Measurements from ENCODE around the gene LYPD3.

LYPD3 gene

DNA sequence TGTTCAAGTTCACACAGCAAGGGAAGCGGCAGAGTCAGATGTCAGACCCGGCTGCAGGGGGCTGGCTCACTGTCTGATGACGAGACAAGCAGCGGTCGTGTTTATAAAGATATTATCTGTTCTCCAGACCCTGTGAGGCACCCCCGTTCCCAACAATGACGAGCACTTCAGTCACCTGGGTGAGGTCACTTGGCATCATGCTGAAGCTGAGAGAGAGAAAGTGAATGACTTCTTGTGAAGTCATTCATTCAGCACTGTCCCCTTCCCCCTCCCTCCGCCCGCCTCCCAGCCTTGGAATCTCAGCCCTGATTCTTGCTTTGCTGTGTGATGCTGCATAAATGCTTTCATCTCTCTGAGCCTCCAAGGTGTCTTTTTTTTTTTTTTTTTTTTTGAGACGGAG, 4.9 kb upstream of the LYPD3 start:
- Histone ChIP-seq H3K27ac (ENCODE audit: low read length) (no peak overlapping the region), H3K4me1 (ENCODE audit: control insufficient read depth in 1 of 2, insufficient read depth in 2 of 2, low read length in 2 of 2) (no peaks in the 10 kb centered on the region), H3K4me3 (ENCODE audit: low read depth in 1 of 2, low read length in 2 of 2) (no peak overlapping the region), H3K36me3 (ENCODE audit: control insufficient read depth in 1 of 2, insufficient read depth in 2 of 2, low read length in 2 of 2) (no peaks in the 10 kb centered on the region), H3K27me3 (ENCODE audit: low read depth, low read length) (no peaks in the 10 kb centered on the region), H3K9me3 (ENCODE audit: control insufficient read depth in 1 of 2, low read length in 2 of 2) (no peaks in the 10 kb centered on the region)

DNA sequence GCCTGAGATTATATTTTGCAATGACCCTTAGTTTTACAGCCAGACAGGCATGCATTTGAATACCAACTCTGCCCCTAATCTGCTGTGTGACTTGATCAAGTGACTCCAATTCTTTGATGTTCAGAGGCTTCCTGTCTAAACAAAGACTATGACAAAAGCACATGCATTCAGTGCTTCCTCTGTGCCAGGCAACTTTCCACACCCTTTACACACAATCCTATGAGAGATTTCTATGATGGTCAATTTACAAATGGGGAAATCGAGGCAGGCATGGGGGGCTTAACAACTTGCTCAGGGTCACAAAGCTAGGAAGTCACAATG, 3.7 kb upstream of the LYPD3 start:
- H3K9me3 ChIP-seq (ENCODE audit: control insufficient read depth in 1 of 2, low read length in 2 of 2) = no peaks in the 10 kb centered on the region
- no peaks in the 10 kb centered on the region for H3K27me3 ChIP-seq (ENCODE audit: low read depth, low read length)
- H3K27ac ChIP-seq (ENCODE audit: low read length) = no peak overlapping the region
- no peak overlapping the region for H3K4me3 ChIP-seq (ENCODE audit: low read depth in 1 of 2, low read length in 2 of 2)
- peaks cover 0 to 6% of the 10 kb centered on the region in 2 donors for H3K4me1 ChIP-seq (ENCODE audit: control insufficient read depth in 1 of 2, insufficient read depth in 2 of 2, low read length in 2 of 2)
- H3K36me3 ChIP-seq (ENCODE audit: control insufficient read depth in 1 of 2, insufficient read depth in 2 of 2, low read length in 2 of 2) = no peaks in the 10 kb centered on the region

DNA sequence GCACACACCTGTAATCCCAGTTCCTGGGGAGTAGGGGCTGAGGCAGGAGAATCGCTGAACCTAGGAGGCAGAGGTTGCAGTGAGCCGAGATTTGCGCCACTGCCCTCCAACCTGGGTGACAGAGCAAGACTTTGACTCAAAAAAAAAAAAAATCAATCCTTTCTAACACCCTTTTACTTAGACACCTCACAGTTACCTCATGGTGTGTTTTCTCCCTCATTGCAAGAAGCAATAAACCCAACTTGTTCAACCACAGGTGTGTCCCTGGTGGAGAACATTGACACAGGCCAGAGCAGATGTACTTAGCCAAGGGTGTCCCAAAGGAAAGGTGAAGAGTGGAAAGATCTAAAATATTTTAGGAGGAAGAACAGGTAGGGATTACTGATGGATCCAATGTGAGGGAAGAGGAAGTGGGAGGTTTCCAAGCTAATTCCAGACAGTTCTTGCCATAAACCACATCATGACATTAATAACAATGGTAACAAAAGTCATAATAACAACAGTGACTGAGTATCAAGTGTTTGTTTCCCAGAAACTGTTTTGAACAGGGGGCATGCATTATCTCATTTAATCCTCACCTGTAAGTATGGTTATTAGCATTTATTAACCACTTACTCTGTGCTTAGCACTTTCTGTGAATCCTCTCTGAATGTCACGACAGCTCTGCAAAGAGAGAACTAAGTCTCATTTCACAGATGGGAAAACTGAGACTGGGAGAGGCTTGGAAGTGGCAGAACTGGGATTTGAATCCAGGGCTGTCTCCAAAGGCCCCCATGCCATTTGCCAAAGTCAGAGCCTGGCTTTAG, 3.1 kb upstream of the LYPD3 start:
- Histone ChIP-seq H3K36me3 (ENCODE audit: control insufficient read depth in 1 of 2, insufficient read depth in 2 of 2, low read length in 2 of 2) (no peaks in the 10 kb centered on the region), H3K9me3 (ENCODE audit: control insufficient read depth in 1 of 2, low read length in 2 of 2) (no peaks in the 10 kb centered on the region), H3K4me1 (ENCODE audit: control insufficient read depth in 1 of 2, insufficient read depth in 2 of 2, low read length in 2 of 2) (peaks cover 0 to 6% of the 10 kb centered on the region in 2 donors), H3K27ac (ENCODE audit: low read length) (no peak overlapping the region), H3K27me3 (ENCODE audit: low read depth, low read length) (no peaks in the 10 kb centered on the region), H3K4me3 (ENCODE audit: low read depth in 1 of 2, low read length in 2 of 2) (no peak overlapping the region)

DNA sequence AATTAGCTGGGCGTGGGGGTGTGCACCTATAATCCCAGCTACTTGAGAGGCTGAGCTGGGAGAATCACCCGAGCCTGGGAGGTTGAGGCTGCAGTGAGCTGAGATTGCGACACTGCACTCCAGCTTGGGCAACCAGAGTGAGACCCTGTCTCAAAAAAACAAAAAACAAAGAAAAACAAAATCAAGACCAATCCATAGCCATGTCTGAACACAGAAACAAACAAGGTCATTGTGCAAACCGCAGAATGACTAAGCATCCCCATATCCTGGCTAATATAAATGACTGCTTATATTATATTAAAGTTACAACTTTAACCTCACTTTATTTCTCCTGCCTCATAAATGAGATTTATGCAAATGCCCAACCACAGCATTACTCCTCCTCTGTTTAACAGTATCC, 2.3 kb upstream of the LYPD3 start:
- Histone ChIP-seq H3K4me1 (ENCODE audit: control insufficient read depth in 1 of 2, insufficient read depth in 2 of 2, low read length in 2 of 2) (peaks cover 3 to 6% of the 10 kb centered on the region in 2 donors), H3K9me3 (ENCODE audit: control insufficient read depth in 1 of 2, low read length in 2 of 2) (no peaks in the 10 kb centered on the region), H3K27ac (ENCODE audit: low read length) (no peak overlapping the region), H3K36me3 (ENCODE audit: control insufficient read depth in 1 of 2, insufficient read depth in 2 of 2, low read length in 2 of 2) (no peaks in the 10 kb centered on the region), H3K27me3 (ENCODE audit: low read depth, low read length) (no peaks in the 10 kb centered on the region), H3K4me3 (ENCODE audit: low read depth in 1 of 2, low read length in 2 of 2) (no peak overlapping the region)

DNA sequence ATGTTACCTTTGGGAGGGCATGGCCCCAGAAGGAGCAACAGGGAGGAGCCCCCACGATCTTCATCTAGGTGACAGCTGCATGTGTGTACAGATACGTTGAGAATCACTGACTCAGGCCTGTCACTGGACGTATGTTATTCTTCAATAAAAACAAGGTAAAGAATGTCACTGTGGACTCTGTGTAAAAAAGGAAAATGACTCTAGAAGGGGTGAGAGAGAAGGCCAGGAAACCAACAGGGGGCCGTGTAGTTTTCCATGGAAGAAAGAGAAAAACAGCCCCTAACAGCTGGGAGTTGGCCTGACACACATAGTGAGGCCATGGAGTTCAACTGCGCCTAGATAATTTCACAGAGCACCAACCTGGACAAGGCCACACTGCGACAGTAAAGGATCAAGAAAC, 1.9 kb upstream of the LYPD3 start:
- no peaks in the 10 kb centered on the region for H3K9me3 ChIP-seq (ENCODE audit: control insufficient read depth in 1 of 2, low read length in 2 of 2)
- no peaks in the 10 kb centered on the region for H3K36me3 ChIP-seq (ENCODE audit: control insufficient read depth in 1 of 2, insufficient read depth in 2 of 2, low read length in 2 of 2)
- H3K4me1 ChIP-seq (ENCODE audit: control insufficient read depth in 1 of 2, insufficient read depth in 2 of 2, low read length in 2 of 2) = peaks cover 3 to 6% of the 10 kb centered on the region in 2 donors
- no peaks in the 10 kb centered on the region for H3K27me3 ChIP-seq (ENCODE audit: low read depth, low read length)
- no peak overlapping the region for H3K4me3 ChIP-seq (ENCODE audit: low read depth in 1 of 2, low read length in 2 of 2)
- no peak overlapping the region for H3K27ac ChIP-seq (ENCODE audit: low read length)

DNA sequence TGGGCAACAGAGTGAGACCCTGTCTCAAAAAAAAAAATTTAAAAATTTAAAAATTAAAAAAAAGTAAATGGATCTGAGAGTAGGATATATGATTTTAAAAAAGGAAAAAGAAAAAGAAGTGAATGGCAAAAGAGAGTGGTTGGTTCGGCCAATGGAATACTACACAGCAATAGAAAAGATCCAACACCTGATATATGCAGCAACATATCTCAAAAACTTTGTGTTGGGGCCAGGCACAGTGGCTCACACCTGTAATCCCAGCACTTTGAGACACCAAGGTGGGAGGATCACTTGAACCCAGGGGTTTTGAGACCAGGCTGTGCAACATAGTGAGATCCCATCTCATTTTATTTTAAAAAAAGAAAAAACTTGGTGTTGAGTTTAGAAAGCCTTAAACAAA, 1.4 kb upstream of the LYPD3 start:
- Histone ChIP-seq H3K4me3 (ENCODE audit: low read depth in 1 of 2, low read length in 2 of 2) (no peak overlapping the region), H3K36me3 (ENCODE audit: control insufficient read depth in 1 of 2, insufficient read depth in 2 of 2, low read length in 2 of 2) (no peaks in the 10 kb centered on the region), H3K4me1 (ENCODE audit: control insufficient read depth in 1 of 2, insufficient read depth in 2 of 2, low read length in 2 of 2) (peaks cover 3 to 6% of the 10 kb centered on the region in 2 donors), H3K27ac (ENCODE audit: low read length) (no peak overlapping the region), H3K27me3 (ENCODE audit: low read depth, low read length) (no peaks in the 10 kb centered on the region), H3K9me3 (ENCODE audit: control insufficient read depth in 1 of 2, low read length in 2 of 2) (no peaks in the 10 kb centered on the region)

DNA sequence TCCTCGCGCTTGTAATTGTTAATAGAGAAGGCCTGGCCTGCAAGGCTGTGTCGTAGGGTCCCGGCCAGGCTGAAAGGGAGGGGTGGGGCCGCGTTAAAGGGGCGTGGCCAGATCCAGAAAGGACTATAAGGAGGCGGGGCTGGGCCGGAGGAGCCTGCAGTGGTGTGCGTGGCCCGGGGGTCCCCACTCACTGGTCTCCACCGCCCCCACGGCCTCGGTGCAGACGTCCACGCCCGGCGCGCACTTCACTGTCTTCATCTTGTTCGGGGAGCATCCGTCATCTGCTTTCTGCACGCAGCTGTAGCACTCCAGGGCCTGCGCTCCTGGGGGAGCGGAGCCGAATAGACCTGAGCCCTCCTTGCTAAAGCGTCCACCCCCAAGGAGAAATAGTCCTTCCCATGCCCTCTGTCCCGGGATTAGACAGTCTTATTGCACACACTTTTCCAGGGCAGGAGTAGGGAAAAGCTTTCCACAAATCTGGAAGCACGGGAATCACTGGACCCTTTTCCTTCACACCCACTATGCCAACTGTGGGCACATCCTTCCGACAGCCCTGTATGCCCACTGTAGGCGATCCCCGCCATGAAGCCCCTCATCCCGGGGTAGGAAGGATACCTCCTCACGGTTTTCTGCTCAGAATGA, 1.2 kb downstream of the LYPD3 start:
- Histone ChIP-seq H3K27me3 (ENCODE audit: low read depth, low read length) (no peaks in the 10 kb centered on the region), H3K36me3 (ENCODE audit: control insufficient read depth in 1 of 2, insufficient read depth in 2 of 2, low read length in 2 of 2) (no peaks in the 10 kb centered on the region), H3K9me3 (ENCODE audit: control insufficient read depth in 1 of 2, low read length in 2 of 2) (no peaks in the 10 kb centered on the region), H3K4me3 (ENCODE audit: low read depth in 1 of 2, low read length in 2 of 2) (peak overlapping the region; percentile 73 to 86), H3K4me1 (ENCODE audit: control insufficient read depth in 1 of 2, insufficient read depth in 2 of 2, low read length in 2 of 2) (peaks cover 3 to 6% of the 10 kb centered on the region in 2 donors), H3K27ac (ENCODE audit: low read length) (peak overlapping the region; percentile 65)

DNA sequence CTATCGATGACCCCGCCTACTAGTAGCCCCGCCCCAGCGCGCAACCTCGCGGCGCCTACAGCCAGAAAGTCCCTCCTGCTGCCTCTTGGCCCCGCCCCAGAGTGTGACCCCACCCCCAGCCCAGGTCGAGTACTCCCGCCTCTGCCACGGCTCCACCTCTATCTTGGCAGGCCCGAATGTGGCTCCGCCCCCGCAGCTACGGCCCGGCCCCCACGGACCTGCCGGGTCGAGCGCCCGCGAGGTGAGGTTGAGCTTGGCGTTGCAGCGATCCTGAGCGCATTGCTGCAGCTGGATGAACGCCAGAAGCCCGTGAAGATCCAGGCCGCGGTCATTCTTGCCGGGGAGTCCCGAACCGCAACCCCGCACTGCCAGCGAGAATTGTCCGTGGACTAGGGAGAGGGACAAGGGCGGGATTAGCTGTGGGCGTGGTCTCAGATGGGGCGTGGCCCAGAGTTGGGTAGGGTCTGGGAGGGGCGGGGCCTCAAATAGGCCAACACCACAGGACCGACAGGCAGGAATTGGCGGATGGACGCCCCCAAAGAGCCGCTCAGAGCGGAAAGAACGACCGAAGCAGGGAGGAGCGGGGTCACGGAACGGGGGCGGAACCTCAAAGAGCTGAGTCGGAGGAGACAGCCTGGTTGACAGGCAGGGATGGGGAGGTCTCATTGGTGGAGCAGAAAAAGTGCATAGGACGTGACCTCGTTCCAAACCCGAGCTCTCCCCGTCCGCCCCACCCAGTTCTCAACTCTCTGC, 1.9 kb downstream of the LYPD3 start:
- Histone ChIP-seq H3K27me3 (ENCODE audit: low read depth, low read length) (no peaks in the 10 kb centered on the region), H3K4me1 (ENCODE audit: control insufficient read depth in 1 of 2, insufficient read depth in 2 of 2, low read length in 2 of 2) (peaks cover 3 to 6% of the 10 kb centered on the region in 2 donors), H3K9me3 (ENCODE audit: control insufficient read depth in 1 of 2, low read length in 2 of 2) (no peaks in the 10 kb centered on the region), H3K4me3 (ENCODE audit: low read depth in 1 of 2, low read length in 2 of 2) (peak overlapping the region; percentile 73 to 86), H3K27ac (ENCODE audit: low read length) (peak overlapping the region; percentile 65), H3K36me3 (ENCODE audit: control insufficient read depth in 1 of 2, insufficient read depth in 2 of 2, low read length in 2 of 2) (no peaks in the 10 kb centered on the region)

DNA sequence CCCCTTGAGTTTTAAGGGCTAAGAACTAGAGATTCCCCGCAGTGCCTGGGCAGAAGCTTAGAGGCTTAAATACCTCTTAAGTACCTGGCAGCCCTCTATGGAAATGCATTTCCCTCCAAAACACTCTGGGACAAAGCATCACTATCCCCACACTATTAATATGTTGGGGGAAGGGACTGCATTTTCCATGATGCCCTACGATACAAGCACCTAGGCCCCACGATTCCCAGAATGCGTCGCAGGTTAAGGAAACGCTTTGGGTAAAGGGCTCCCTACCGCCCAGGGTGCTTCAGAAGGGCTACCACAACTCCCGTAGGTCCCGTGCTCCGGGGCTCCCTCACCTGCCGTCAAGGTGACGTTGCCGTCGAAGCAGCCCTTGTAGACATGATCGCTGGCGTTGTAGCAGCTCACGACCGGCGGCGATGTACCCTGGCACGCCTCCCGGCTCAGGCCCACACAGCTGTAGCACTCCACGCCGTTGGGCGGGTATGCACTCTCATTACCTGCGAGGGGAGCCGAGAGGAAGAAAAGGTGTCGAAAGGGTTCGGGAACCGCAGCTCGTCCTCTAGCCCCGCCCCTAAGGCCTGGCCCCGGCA, 2.5 kb downstream of the LYPD3 start:
- Histone ChIP-seq H3K4me1 (ENCODE audit: control insufficient read depth in 1 of 2, insufficient read depth in 2 of 2, low read length in 2 of 2) (peaks cover 3 to 6% of the 10 kb centered on the region in 2 donors), H3K36me3 (ENCODE audit: control insufficient read depth in 1 of 2, insufficient read depth in 2 of 2, low read length in 2 of 2) (no peaks in the 10 kb centered on the region), H3K27me3 (ENCODE audit: low read depth, low read length) (no peaks in the 10 kb centered on the region), H3K27ac (ENCODE audit: low read length) (no peak overlapping the region), H3K4me3 (ENCODE audit: low read depth in 1 of 2, low read length in 2 of 2) (peak overlapping the region; percentile 73 to 86), H3K9me3 (ENCODE audit: control insufficient read depth in 1 of 2, low read length in 2 of 2) (no peaks in the 10 kb centered on the region)

DNA sequence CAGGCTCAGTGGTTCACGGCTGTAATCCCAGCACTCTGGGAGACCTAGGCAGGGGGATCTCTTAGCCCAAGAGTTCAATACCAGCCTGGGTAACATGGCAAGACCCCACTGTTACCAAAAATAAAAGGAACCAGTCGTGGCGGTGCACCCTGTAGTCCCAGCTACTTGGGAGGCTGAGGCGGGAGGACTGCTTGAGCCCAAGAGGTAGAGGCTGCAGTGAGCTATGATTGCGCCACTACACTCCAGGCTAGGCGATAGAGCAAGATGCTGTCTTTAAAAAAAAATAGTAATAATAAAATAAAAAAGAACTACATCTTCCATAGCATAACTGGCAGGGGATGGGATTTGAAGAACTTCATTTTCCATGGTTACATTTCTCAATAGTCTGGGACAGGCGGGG, 3.0 kb downstream of the LYPD3 start:
- Histone ChIP-seq H3K27me3 (ENCODE audit: low read depth, low read length) (no peaks in the 10 kb centered on the region), H3K9me3 (ENCODE audit: control insufficient read depth in 1 of 2, low read length in 2 of 2) (no peaks in the 10 kb centered on the region), H3K4me1 (ENCODE audit: control insufficient read depth in 1 of 2, insufficient read depth in 2 of 2, low read length in 2 of 2) (peaks cover 3 to 6% of the 10 kb centered on the region in 2 donors), H3K36me3 (ENCODE audit: control insufficient read depth in 1 of 2, insufficient read depth in 2 of 2, low read length in 2 of 2) (no peaks in the 10 kb centered on the region), H3K27ac (ENCODE audit: low read length) (no peak overlapping the region), H3K4me3 (ENCODE audit: low read depth in 1 of 2, low read length in 2 of 2) (peak overlapping the region in 1 of 2 donors; percentile 86)

DNA sequence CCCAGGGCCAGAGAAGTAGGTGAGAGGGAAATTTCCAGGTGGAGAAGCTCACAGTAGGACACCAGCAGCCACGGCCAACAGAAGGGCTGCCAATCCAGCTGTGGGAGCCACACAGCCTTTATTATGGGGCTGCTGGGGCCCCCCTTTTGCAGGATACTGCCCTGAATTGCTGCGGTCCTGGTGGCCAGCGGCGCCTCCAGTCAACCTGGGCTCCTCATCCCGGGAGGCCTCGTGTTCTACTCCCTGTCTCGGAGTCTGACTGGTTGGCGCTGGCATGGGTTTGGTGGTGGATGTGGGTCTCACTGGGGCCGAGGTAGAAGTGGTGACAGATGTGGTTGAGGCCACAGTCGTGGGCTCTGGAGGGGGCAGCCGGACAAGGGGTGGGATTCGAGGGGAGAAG, 4.1 kb downstream of the LYPD3 start:
- no peaks in the 10 kb centered on the region for H3K36me3 ChIP-seq (ENCODE audit: control insufficient read depth in 1 of 2, insufficient read depth in 2 of 2, low read length in 2 of 2)
- H3K9me3 ChIP-seq (ENCODE audit: control insufficient read depth in 1 of 2, low read length in 2 of 2) = no peaks in the 10 kb centered on the region
- no peak overlapping the region for H3K4me3 ChIP-seq (ENCODE audit: low read depth in 1 of 2, low read length in 2 of 2)
- H3K4me1 ChIP-seq (ENCODE audit: control insufficient read depth in 1 of 2, insufficient read depth in 2 of 2, low read length in 2 of 2) = peaks cover 3 to 6% of the 10 kb centered on the region in 2 donors
- no peaks in the 10 kb centered on the region for H3K27me3 ChIP-seq (ENCODE audit: low read depth, low read length)
- H3K27ac ChIP-seq (ENCODE audit: low read length) = no peak overlapping the region
